Erythroblast (primary cell): ENCODE results near the gene GFOD1.

Experiments
- GATA1 ChIP-seq: IDR thresholded peaks from 2 replicates; pipeline ENCODE4 v1.6.1; 2011; ENCODE audit warnings: low read depth, mild to moderate bottlenecking, control low read depth, low read length, moderate library complexity
- POLR2A ChIP-seq: IDR thresholded peaks from 2 replicates; pipeline ENCODE4 v1.6.1; 2011; ENCODE audit warnings: mild to moderate bottlenecking, low read length

DNA sequence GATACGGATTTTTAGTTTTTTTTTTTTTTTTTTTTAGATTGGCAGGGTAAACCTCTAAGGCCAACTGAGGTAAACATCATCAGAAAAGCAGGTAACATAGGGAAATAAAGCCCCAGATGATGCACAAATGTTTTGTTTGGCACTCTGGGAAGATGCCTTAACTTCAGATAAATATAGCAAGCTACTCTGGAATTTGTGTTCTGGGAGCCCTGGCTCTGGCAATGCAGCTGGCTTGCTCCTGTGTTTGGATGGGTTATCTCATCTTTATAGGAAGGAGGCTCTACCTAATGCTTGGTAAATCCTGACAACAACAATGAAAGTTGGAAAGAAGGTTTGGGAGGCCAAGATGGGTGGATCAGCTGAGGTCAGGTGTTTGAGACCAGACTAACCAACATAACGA is 77.4 kb downstream of the GFOD1 start:
- TF ChIP-seq POLR2A (no peak), GATA1 (no peak)
